GM10248 (cell line): Measurements from ENCODE around the gene ACBD4.

Source experiments
- CTCF ChIA-PET: fragments of 300-600 bp; sonication (Branson Sonifier 250); formaldehyde crosslinking; extraction: SDS; loops from one replicate; lab custom pipeline; 2021; ENCODE audit warnings: antibody characterized with exemption; lab: Yijun Ruan, JAX
- POLR2A ChIA-PET: fragments of 350-650 bp; sonication (Branson Sonifier 250); formaldehyde crosslinking; extraction: SDS; loops from one replicate; lab custom pipeline; 2020; ENCODE audit warnings: antibody characterized with exemption; lab: Yijun Ruan, JAX
- DNase-seq: peaks from one replicate; pipeline ENCODE4 v3.0.0; 2012; ENCODE audit errors: extremely low spot score
- CTCF ChIP-seq: IDR thresholded peaks from 2 replicates; pipeline ENCODE4 v1.5.1; 2012; ENCODE audit warnings: mild to moderate bottlenecking, low read depth; ENCODE audit errors: extremely low read depth, missing control alignments, control extremely low read depth

ACBD4 gene

DNA sequence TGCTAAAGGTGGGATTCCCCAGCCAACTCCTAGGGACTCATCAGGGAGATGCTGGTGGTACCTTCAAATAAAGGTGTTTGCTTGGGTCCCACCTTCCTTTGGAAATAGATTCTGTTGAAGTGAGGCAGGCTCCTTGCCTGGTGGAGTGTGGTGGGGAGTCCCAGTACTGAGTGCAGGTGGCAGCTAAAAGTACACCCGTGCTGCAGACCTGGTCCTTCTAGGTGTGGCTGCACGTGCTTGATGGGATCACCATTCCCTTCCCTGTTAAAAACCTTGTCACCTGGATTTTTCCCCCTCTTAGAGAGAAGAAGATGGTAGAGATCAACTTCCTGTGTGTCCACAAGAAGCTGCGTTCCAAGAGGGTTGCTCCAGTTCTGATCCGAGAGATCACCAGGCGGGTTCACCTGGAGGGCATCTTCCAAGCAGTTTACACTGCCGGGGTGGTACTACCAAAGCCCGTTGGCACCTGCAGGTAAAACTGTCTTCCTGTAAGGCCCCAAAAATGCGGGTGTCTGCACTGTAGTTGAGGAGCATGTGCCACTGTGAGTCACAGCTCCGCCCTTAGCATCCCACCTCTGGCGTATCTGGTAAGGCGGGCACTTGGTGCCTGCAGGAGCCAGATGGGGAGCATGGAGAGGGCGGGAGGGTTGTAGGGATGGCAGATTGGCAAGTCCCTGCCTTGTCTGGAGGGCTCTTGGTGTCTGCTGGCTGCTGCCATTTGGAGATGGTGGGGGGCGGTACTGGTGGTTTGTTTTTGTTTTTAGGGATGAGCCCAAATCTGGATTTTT, 37.2 kb upstream of the ACBD4 start:
- ChIA-PET POLR2A (no interaction called here), CTCF (interaction anchor here (0.7 to 6.9 kb wide), 37 partner anchors 9 to 321 kb away, joined by 3 to 87 read pairs (median 7); partner anchors contain the start of genes ACBD4, GFAP and NMT1)
- DNase-seq: no peak
- TF ChIP-seq CTCF: no peak

- TF ChIP-seq CTCF: peak; percentile 75
- DNase-seq: peak; percentile 89
- CTCF ChIA-PET: interaction anchor here (0.7 to 6.9 kb wide), 47 partner anchors 10 to 337 kb away, joined by 3 to 87 read pairs (median 5); partner anchors contain the start of genes ACBD4, GFAP and NMT1
- POLR2A ChIA-PET: no interaction called here
Measured at GRCh38 chr17:45098869-45099616, 36.4 kb upstream of the ACBD4 start.

DNA sequence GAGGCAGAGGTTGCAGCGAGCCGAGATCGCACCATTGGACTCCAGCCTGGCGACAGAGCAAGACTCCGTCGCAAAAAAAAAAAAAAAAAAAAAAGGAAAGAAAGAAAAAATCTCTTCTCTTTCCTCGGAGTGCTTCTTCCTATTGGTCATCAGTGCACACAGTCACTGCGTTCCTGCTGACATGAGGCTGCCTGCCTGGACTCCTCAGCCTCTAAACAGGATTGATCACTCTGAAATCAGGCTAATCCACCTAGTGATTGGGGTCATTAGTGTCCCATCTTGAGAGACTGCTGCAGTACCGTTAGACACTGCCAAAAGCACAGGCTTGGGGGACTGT, 34.0 kb upstream of the ACBD4 start:
- POLR2A ChIA-PET: no interaction called here
- CTCF ChIA-PET: interaction anchor here (4.7 to 6.9 kb wide), 2 partner anchors 34 to 181 kb away, joined by 18 to 87 read pairs; partner anchors contain the start of gene ACBD4
- DNase-seq: no peak
- no peak for TF ChIP-seq CTCF

DNA sequence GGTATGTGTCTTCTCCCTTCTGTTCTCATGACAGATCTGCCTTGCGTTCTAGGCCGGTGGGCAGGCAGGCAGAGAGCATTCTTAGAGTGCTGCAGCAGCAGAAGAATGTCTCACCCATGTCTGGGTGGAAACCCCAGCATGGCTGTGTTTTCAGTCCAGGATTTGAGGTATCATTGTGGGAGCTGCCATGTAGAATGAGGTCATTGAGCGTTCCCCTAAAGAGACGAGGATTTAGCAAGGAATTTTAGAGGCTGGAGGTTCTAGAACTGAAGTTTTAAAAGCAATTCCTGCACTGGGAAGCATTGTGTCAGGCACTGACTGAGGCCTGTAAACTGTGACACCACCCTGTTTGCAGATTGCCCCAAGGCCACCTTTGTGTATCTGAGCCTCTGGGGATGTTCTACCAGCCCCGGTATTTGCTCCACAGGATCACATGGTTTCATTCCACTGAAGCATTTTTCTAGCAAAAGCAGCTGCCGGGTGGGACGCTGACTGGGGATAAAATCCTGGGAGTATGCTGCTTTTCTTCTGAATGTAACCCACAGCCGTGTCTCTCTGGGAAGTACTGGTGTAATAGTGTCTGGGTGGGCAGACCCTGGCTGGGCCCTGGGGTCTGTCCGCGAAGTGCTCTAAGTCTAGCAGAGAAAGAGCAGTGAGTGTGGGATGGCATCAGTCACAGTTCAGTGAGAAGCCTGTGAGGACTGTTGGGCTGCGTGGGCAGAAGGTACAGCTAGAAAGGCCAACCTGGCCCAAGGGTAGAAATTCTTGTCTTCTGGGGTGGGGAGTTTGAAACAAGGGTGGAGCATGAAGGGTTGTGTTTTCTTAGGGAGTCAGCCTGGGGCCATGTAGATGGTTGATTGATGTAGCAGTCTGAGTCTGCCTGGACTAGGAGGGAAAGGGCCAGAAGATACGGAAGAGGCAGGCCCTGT, 33.3 kb upstream of the ACBD4 start:
- ChIA-PET POLR2A (no interaction called here), CTCF (interaction anchor here (1.2 to 6.9 kb wide), 3 partner anchors 33 to 182 kb away, joined by 4 to 87 read pairs (median 18); partner anchors contain the start of gene ACBD4)
- TF ChIP-seq CTCF: no peak
- DNase-seq: no peak

- POLR2A ChIA-PET: no interaction called here
- CTCF ChIA-PET: interaction anchor here (1.0 to 6.9 kb wide), 3 partner anchors 9 to 183 kb away, joined by 4 to 87 read pairs (median 4); partner anchors contain the start of gene ACBD4
- no peak for DNase-seq
- TF ChIP-seq CTCF: no peak
Measured at GRCh38 chr17:45102856-45103255, 32.6 kb upstream of the ACBD4 start.

GRCh38 chr17:45103269-45103795, 32.2 kb upstream of the ACBD4 start:
- ChIA-PET POLR2A (no interaction called here), CTCF (interaction anchor here (1.0 to 6.9 kb wide), 4 partner anchors 9 to 326 kb away, joined by 4 to 87 read pairs (median 4); partner anchors contain the start of gene ACBD4)
- TF ChIP-seq CTCF: no peak
- DNase-seq: no peak
